K562 (cell line): Measurements from ENCODE around the gene MROH8. TPM values are rescaled to one million over a fixed set of nuclear protein-coding genes. Genes with fewer than 3 reads are reported as not detected.

Source experiments
- AFF1 ChIP-seq, 2 experiments: fragments of 450-650 bp; IDR thresholded peaks; 2 replicates each; pipeline ENCODE4 v1.6.1; 2018; ENCODE audit warnings: mild to moderate bottlenecking in 2 of 2, low read depth in 1 of 2; ENCODE audit not compliant: partially characterized antibody in 2 of 2
- E2F6 ChIP-seq, 2 experiments: IDR thresholded peaks; 2 replicates each; pipeline ENCODE4 v1.6.1; 2011; ENCODE audit warnings: borderline replicate concordance in 1 of 2, control low read depth in 1 of 2, low read depth in 1 of 2, low read length in 1 of 2, mild to moderate bottlenecking in 1 of 2, mixed read lengths in 1 of 2, moderate library complexity in 1 of 2; ENCODE audit not compliant: insufficient read depth in 1 of 2, insufficient read length in 1 of 2, poor library complexity in 1 of 2, severe bottlenecking in 1 of 2; ENCODE audit errors: extremely low read depth in 1 of 2
- ELF4 ChIP-seq: fragments of 450-650 bp; formaldehyde crosslinking; IDR thresholded peaks from 2 replicates; pipeline ENCODE4 v1.4.0; 2022; ENCODE audit warnings: missing genetic modification characterization
- FOXJ3 ChIP-seq: sonication (generic); formaldehyde crosslinking; IDR thresholded peaks from 2 replicates; pipeline ENCODE4 v1.4.0; 2020; ENCODE audit warnings: mild to moderate bottlenecking, missing genetic modification reagents
- HDAC3 ChIP-seq: fragments of 450-650 bp; IDR thresholded peaks from 2 replicates; pipeline ENCODE4 v1.6.1; 2018; ENCODE audit warnings: borderline replicate concordance, mild to moderate bottlenecking, moderate library complexity; ENCODE audit not compliant: partially characterized antibody
- IRF1 ChIP-seq: sonication (generic); formaldehyde crosslinking; IDR thresholded peaks from 2 replicates; pipeline ENCODE4 v1.8.0; 2022; ENCODE audit warnings: missing genetic modification reagents, mild to moderate bottlenecking, borderline replicate concordance
- KLF10 ChIP-seq: fragments of 250-450 bp; sonication (Bioruptor Pico); IDR thresholded peaks from 2 replicates; pipeline ENCODE4 v1.6.1; 2021; ENCODE audit warnings: matching md5 sums
- MECOM ChIP-seq: fragments of 250-450 bp; sonication (Bioruptor Pico); IDR thresholded peaks from 2 replicates; pipeline ENCODE4 v1.8.0; 2022; ENCODE audit warnings: inconsistent platforms
- NFIX ChIP-seq: fragments of 250-450 bp; sonication (Bioruptor Pico); IDR thresholded peaks from 2 replicates; pipeline ENCODE4 v1.4.0; 2020; ENCODE audit warnings: low read depth, mild to moderate bottlenecking, moderate library complexity
- NFYB ChIP-seq: IDR thresholded peaks from 2 replicates; pipeline ENCODE4 v1.6.1; 2011; ENCODE audit warnings: mild to moderate bottlenecking, moderate library complexity; ENCODE audit not compliant: insufficient read length; ENCODE audit errors: extremely low read depth
- PHF8 ChIP-seq: fragments of 200-600 bp; sonication (generic); IDR thresholded peaks from 2 replicates; pipeline ENCODE4 v1.6.1; 2012; ENCODE audit warnings: mixed run types, mild to moderate bottlenecking, inconsistent platforms, low read length, moderate library complexity, borderline replicate concordance
- RBM17 ChIP-seq: fragments of 200-400 bp; formaldehyde crosslinking; IDR thresholded peaks from 2 replicates; pipeline ENCODE4 v1.6.1; 2017; ENCODE audit warnings: low read depth, mild to moderate bottlenecking, low read length, borderline replicate concordance
- SMAD2 ChIP-seq: fragments of 150-350 bp; IDR thresholded peaks from 2 replicates; pipeline ENCODE4 v1.6.1; 2014; ENCODE audit warnings: low read depth, mild to moderate bottlenecking, low read length
- SRSF7 ChIP-seq: fragments of 200-400 bp; formaldehyde crosslinking; optimal IDR thresholded peaks from 2 replicates; pipeline ENCODE3; 2017; ENCODE audit warnings: mild to moderate bottlenecking, low read depth, low read length
- VEZF1 ChIP-seq: fragments of 200-800 bp; sonication (Bioruptor generic); IDR thresholded peaks from 2 replicates; pipeline ENCODE4 v1.6.1; 2017; ENCODE audit warnings: missing genetic modification characterization, missing compliant biosample characterization
- ZC3H8 ChIP-seq: fragments of 450-650 bp; IDR thresholded peaks from 2 replicates; pipeline ENCODE4 v1.6.1; 2017
- polyA plus RNA-seq, 8 experiments: library from polyadenylated mRNA; depleted of rRNA in 4 of 8; stranded (reverse) in 5 of 8; unstranded in 3 of 8; fragments of >200 nt; fragmentation: Nextera tagmentation in 2 of 8; fragmentation: Illumina TruSeq in 1 of 8; extraction: Ambion mirVana in 2 of 8; extraction: Trizol in 1 of 8; gene quantifications; 2 replicates each; pipeline versions ENCODE4 v1.2.1 to v1.2.3, GENCODE V29; 2011 to 2014; ENCODE audit warnings: inconsistent platforms in 1 of 8, missing spikeins in 1 of 8
- total RNA-seq, 7 experiments: library from RNA; depleted of rRNA in 6 of 7; stranded (reverse); fragments of >200 nt in 6 of 7; fragmentation: Illumina TruSeq in 2 of 7; extraction: Trizol in 2 of 7; gene quantifications; 2 replicates each; pipeline versions ENCODE4 v1.2.1 to v1.2.3, GENCODE V29; 2011 to 2021; ENCODE audit warnings: low replicate concordance in 1 of 7

Gene MROH8
- total and polyA plus RNA-seq, 9 of the 15 experiments (the other 6 are each of a cell fraction or from before 2014, with no cell fraction given) = 0.21 to 1.5 (median 0.78) TPM

GRCh38 chr20:37095599-37096414, 83.5 kb downstream of the MROH8 start, which contains the start of gene RBL1 (continued):
- TF ChIP-seq PHF8 (peak; percentile 86; the same call in 1 of the 2 replicates), HDAC3 (peak; percentile 53), SMAD2 (no peak), IRF1 (CRISPR knock-in tag) (no peak), FOXJ3 (no peak), SRSF7 (no peak), NFYB (no peak), RBM17 (no peak), MECOM (CRISPR knock-in tag) (peak; percentile 60; the same call in 1 of the 2 replicates), VEZF1 (CRISPR knock-in tag) (peak; percentile 83), AFF1 (IDR thresholded peaks at IDR 0.05; ENCODE audit: low read depth in 1 of 2, partially characterized antibody in 2 of 2) (peak; percentile 87 to 97), ELF4 (CRISPR knock-in tag) (no peak; the same call in 1 of the 2 replicates), NFIX (CRISPR knock-in tag) (no peak), E2F6 (IDR thresholded peaks at IDR 0.05; ENCODE audit: borderline replicate concordance in 1 of 2, extremely low read depth in 1 of 2, insufficient read depth in 1 of 2, insufficient read length in 1 of 2, low read depth in 1 of 2, low read length in 1 of 2, poor library complexity in 1 of 2, severe bottlenecking in 1 of 2) (peak; percentile 95), ZC3H8 (no peak), KLF10 (CRISPR knock-in tag) (no peak)
